Measurements from ENCODE around the gene CNKSR3. TPM values are rescaled to one million over a fixed set of nuclear protein-coding genes. Genes with fewer than 3 reads are reported as not detected.

The CNKSR3 gene
- total RNA-seq, 1 donor from 2014 or later = 8.5 TPM

DNA sequence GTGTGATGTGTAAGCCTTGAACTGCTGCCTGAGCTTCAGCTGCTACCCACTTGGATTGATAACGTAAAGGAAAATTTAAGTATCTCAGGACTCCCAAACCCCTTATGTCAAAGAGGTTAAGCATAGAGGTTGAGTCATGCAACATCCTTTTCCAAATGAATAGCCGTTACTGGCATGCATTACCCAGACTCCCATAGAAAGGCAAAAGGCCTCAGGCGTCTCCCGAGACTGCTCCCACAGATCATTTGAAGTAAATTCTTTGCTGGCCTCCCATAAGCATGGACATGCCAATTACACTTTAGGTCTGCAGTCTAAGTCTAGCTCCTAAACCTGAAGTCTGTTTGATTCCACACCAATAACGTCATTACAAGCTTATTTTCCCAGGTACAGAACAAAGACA lies 168.6 kb downstream of the CNKSR3 start:
- no peak for DNase-seq

DNA sequence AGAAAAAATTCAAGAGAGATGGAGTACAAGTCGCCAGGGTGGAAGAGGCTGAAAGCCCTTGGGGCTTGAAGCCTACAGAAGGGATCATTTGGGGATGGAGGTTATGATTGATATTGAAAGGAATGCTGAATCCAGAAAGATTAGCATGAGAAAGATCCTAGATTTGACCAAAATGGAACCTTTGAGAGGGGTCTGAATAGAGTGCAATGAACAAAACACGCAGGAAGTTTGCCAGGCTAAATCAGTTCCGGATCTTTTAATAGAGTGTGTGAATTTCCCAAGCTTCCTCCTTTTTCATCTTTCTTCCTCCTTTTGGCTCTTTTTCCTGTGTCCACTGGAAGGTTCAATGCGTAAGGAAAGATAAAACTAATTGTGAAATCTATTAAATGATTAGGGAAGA lies 169.1 kb downstream of the CNKSR3 start:
- DNase-seq = no peak

Small RNA genes lying within 50 kb of the gene (small RNA-seq; reads per million reads assigned to genes)
- not detected for gene AL357075.2 (ENCODE audit: low replicate concordance)

Other genes starting within 250 kb of the CNKSR3 start
- gene IPCEF1, start 153.9 kb downstream of the CNKSR3 start, total RNA-seq = 2.5 TPM
- 46.2 TPM for gene SCAF8, start 222.7 kb upstream of the CNKSR3 start, total RNA-seq

All from skin of body (tissue), 3 donors.